Measurements from ENCODE around the gene LRBA.

The LRBA gene

DNA sequence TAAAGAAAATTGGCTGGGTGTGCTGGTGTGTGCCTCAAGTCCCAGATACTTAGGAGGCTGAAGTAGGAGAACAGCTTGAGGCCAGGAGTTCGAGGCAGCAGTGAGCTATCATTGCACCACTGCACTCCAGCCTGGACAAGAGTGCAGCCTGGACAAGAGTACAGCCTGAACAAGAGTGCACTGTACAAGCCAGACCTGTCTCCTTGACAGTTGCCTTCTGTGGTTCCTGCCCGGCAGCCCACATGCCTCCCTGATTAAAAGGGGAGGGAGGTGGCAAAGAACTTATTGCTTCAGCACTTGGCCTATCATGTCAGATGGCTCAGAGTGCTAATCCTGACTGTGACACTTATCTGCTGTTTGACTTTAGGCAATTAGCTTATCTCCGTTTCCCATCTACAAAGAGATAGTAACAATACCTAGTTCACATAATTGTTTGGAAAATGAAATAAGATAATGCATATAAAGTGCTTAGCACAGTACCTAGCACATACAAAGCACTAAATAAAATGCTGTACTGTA is 687.8 kb downstream of the LRBA start:
- no peak for TF ChIP-seq CTCF (IDR thresholded peaks at IDR 0.05; ENCODE audit: insufficient read depth, missing control alignments)
- FAIRE-seq (peak; percentile 44), DNase-seq (ENCODE audit: insufficient read length, low spot score) (no peak)

DNA sequence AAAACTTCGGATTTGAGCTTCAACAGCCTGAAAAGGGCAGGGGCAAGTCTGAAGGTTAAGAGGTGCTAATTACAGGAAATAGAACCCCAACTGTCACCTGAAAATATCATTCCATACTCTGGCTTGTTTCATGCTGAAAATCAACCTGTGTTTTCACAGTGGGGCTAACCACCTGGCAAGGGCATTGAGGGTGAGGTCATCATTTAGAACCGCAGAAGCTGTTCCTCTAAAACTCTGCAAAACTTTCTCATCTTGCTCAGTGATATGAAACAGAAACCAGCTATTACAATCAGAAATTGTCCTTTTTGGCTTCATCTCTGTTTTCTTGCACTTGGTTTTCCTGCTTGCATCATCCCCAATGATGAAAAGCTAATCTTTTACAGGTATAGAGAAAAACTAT is 689.2 kb downstream of the LRBA start:
- TF ChIP-seq CTCF (IDR thresholded peaks at IDR 0.05; ENCODE audit: insufficient read depth, missing control alignments) = no peak
- FAIRE-seq (no peak), DNase-seq (ENCODE audit: insufficient read length, low spot score) (no peak)

GRCh38 chr4:150323406-150324325 is 691.4 kb downstream of the LRBA start:
- DNase-seq (ENCODE audit: insufficient read length, low spot score) = no peak
- no peak for FAIRE-seq
- no peak for TF ChIP-seq CTCF (IDR thresholded peaks at IDR 0.05; ENCODE audit: insufficient read depth, missing control alignments)

GRCh38 chr4:150322646-150323045 is 692.4 kb downstream of the LRBA start:
- TF ChIP-seq CTCF (IDR thresholded peaks at IDR 0.05; ENCODE audit: insufficient read depth, missing control alignments) = no peak
- FAIRE-seq = peak; percentile 95

GRCh38 chr4:150321113-150321512 is 694.0 kb downstream of the LRBA start:
- no peak for FAIRE-seq
- no peak for TF ChIP-seq CTCF (IDR thresholded peaks at IDR 0.05; ENCODE audit: insufficient read depth, missing control alignments)

More at GRCh38 chr4:150322646-150323045, 692.4 kb downstream of the LRBA start:
- peak; percentile 12 for DNase-seq (ENCODE audit: insufficient read length, low spot score)

DNA sequence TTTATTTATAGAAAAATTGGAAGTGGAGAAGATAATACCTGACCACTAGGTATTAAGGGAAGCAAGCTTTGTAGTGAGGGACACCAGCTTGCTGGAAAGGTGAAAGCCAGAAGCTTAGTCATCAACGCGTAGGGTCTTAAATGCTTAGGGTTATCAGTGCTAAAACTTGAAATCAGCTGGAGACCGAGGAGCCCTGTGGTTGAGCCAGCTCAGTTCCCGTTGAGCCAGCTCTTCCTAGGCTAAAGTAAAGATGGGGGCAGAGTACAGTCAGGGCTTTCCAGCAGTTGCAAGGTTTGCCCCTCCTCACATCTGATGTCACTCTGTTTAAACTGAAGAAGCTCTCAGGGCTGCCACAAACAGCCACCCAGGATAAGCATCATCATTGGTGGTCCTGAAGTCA is 696.1 kb downstream of the LRBA start:
- DNase-seq (ENCODE audit: insufficient read length, low spot score) = no peak
- peak; percentile 89 for FAIRE-seq
- no peak for TF ChIP-seq CTCF (IDR thresholded peaks at IDR 0.05; ENCODE audit: insufficient read depth, missing control alignments)

More at GRCh38 chr4:150321113-150321512, 694.0 kb downstream of the LRBA start:
- DNase-seq (ENCODE audit: insufficient read length, low spot score) = no peak

DNA sequence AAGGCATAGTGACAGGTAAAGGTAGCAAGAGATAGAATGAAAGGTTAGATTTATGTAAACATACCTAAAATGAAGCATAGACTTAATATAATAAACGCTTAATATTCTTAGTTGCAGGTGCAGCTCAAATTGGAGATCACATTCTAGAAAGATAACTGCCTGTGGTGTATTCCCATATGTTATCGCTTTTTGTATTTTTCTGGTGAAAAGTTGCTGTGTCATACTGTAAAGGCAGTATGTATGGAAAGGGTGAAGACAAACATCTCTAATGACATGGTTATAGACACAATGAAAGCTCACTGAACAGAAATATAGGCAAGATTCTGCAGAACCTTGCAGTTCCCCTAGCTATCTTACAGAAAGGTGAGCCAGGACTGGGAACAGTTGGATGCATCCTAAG is 696.6 kb downstream of the LRBA start:
- FAIRE-seq (no peak), DNase-seq (ENCODE audit: insufficient read length, low spot score) (no peak)
- no peak for TF ChIP-seq CTCF (IDR thresholded peaks at IDR 0.05; ENCODE audit: insufficient read depth, missing control alignments)
